Activated CD8-positive, alpha-beta memory T cell treated with anti-CD3 and anti-CD28 coated beads, Interleukin-2, amount 50 U/mL, for 24 hours (primary cell): ENCODE data around the gene CELSR2.

Experiments used
- DNase-seq: peaks from one replicate; pipeline ENCODE4 v3.0.0-alpha.2; 2020; ENCODE audit errors: extremely low read depth

CELSR2 gene

GRCh38 chr1:109306832-109307273 lies 57.5 kb downstream of the CELSR2 start, which contains the start of gene MYBPHL:
Gene MYBPHL (minus strand): TSS chr1:109307011. CDS start chr1:109306991, 20 bp downstream.
- DNase-seq: no peak

- no peak for DNase-seq
These were observed 58.1 kb downstream of the CELSR2 start for GRCh38 chr1:109307274-109308021.

DNA sequence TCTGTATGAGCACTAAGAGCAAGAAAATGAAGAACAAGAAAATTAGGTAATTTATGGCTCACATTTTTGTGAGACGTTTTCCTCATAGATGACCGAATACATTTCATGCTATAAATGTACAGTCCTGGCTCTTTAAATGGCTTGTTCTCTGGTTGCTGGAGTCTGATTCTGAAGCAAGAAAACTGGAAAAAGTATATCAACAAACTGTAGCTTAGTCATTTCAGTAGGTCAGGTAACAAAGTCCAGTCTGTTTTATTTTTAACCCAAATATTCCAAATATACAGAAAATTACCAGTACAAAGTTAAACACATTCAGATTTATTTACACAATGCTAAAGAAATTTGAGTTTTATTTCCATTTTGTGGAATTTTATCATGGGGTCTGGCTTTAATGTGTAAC lies 60.0 kb downstream of the CELSR2 start:
- no peak for DNase-seq

GRCh38 chr1:109312246-109312645 lies 62.9 kb downstream of the CELSR2 start:
- no peak for DNase-seq

GRCh38 chr1:109312978-109313775 lies 63.8 kb downstream of the CELSR2 start:
- no peak for DNase-seq

DNA sequence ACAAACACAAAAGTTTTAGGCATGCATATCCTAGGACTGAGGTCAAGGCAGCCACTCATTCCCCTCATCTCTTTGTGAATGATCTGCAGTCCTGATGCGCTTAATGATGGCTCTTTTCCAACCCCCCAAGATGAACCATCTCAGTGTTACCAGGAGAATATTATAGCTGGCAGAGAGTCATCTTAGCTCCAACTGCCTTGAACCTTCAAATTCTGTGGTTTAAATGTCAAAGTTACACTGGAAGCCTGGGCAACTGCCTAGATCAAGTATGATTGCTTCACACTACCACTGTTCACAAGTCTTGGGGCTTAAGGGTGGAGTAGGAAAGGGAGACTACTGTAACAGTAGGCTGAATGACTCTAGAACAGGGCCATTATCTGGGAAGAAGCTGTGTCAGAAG lies 65.5 kb downstream of the CELSR2 start:
- DNase-seq: no peak

DNA sequence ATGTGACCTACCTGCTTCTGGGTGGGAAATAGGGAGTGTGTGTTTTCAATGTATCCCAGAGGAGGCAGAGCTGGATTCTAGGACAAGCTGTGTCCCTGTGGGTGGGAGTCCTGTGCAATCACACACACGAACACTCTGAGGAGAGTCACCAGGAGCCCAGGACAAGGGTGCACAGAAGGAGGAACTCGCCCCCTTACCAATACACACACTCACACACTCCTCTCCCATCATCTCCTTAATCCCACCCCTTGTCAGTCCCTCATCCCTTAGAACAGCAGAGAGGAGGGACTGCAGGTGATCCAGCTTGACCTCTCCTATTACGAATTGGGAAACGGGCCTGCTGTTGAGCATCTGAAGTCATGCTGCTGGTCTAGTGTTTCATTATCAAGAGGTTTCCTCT lies 65.9 kb downstream of the CELSR2 start:
- DNase-seq: no peak

DNA sequence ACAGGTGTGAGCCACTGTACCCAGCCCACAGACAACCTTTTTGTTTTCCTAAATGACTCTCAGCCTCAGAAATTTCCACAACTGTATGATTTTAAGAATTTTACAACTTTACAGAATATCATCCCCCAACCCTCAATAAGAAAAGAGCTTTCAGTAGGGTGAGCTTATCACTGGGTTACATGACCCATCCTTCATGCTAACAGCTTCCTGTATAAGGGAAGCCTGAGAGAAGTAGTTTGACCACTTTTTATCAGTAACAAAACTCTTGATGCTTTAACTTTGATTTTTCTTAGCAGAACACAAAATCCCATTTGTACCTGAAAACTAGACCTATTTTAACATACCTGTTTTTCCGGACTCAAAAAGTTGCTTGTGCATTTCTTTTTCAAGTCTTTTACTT lies 67.2 kb downstream of the CELSR2 start:
- no peak for DNase-seq

DNA sequence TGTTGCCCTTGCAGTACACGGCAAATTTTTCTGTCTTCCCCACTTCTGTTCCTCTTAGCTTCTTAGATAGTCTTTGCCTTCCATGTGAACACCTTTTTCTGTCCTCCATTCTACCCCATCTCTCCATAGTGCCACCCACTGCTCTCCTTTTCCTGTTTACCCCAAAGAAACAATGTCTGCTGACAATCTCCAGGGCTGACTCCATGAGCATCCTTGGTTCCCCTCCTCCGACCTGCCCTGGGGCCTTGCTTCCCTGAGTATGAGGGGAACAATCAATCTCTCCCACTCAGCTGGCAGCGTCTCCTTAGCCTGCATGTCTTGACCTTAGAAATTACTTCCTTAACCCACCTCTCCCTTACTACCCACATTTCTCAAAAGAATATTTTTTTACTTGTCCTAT lies 69.8 kb downstream of the CELSR2 start:
- DNase-seq: no peak

DNA sequence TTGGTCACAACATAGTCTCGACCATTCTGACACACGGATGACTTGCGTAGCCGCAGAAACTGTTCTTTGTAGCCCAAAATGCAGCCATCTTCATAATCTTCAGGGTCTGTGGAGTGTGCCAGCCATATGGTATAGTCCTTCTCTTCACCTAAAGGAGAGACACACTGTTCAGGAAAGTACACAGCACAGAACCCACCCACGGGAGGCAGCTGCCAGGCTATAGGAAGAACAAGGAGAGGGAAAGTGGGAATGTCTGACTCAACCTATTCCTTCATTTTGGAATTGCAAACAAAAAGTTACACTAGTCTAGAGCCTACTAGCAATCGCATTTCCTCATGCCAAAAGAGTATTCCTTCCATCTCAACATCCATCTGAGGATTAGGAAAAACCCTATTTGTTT lies 73.6 kb downstream of the CELSR2 start:
- no peak for DNase-seq
